Stimulated activated CD4-positive, alpha-beta T cell treated with anti-CD3 and anti-CD28 coated beads, Interleukin-12 subunit alpha, Interleukin-12 subunit beta, amount 100 ng/mL, for 4 hours (primary cell): ENCODE measurements around the gene PGA4.
A peak's percentile ranks its signal among the peaks of the same experiment; 100 is the strongest.
"Not testable (repeated sequence)": the region's sequence is repeated elsewhere in the genome, so short reads cannot be mapped to it uniquely, and the experiment has no call there.

Experiments used
- DNase-seq: peaks from one replicate; pipeline ENCODE4 v3.0.0-alpha.2; 2020

Gene PGA4

DNA sequence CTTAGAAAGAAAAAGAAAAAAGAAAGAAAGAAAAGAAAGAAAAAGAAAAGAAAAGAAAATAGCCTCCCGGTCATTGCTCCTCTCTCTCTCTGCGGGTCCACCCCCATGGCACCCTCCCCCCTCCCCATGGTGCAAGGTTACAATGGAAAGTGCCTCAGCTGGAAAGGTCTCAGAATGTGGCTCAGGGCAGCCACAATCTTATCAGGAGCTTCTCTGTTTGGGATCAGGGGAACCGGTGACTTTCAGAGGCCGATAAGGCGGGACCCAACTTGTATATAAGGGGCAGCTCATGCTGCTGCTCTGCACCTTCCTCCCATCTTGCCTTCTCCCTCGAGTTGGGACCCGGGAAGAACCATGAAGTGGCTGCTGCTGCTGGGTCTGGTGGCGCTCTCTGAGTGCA, at the start of gene PGA4:
Gene PGA4, plus strand, starts transcription at position 301 of the 400 bp plus-strand sequence. Its CDS starts 54 bp downstream, at position 355.
- not testable (repeated sequence) for DNase-seq

- no peak for DNase-seq
These were observed 49.8 kb upstream of the PGA4 start for GRCh38 chr11:61172356-61172755.

- no peak for DNase-seq
These were observed 49.3 kb upstream of the PGA4 start for GRCh38 chr11:61172888-61173287.

DNA sequence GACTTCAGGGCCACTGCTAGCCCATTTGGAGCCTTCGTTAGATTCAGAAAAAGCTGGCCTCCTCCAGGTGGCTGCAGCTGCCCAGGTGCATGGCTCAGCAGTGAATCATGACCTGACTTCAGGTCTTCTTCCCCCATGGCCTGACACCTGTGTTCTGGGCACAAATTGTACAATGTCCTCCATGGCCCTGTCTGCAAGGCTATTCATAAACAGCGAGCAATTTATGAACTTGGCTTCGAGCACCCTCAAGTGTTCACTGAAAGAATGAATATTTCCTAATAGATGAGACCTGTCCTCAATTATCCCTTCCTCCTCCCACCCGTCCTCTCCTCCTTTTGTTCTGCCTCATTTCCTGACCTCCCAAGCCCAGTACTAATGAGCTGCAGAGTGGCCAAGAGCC, 48.7 kb upstream of the PGA4 start:
- DNase-seq = no peak

DNA sequence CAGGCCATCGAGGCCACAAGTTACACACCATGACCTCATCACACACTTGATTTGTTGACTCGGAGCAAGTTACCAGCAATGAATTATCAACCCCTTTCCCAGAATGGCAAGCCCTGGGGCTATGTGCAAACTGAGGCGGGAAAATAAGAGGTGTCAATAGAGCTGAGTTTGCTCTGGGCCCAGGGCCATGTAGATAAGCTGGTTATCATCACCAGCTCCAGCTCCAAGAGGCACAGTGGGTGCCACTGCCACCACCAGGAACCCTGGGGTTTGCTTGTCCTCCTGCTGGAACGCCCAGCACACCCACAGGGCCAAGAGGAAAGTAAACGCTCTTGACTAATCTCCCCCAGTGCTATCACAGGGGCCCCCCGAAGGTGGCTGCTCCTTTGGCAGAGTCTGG, 47.9 kb upstream of the PGA4 start:
- no peak for DNase-seq

GRCh38 chr11:61174949-61175348, 47.2 kb upstream of the PGA4 start:
- no peak for DNase-seq

DNA sequence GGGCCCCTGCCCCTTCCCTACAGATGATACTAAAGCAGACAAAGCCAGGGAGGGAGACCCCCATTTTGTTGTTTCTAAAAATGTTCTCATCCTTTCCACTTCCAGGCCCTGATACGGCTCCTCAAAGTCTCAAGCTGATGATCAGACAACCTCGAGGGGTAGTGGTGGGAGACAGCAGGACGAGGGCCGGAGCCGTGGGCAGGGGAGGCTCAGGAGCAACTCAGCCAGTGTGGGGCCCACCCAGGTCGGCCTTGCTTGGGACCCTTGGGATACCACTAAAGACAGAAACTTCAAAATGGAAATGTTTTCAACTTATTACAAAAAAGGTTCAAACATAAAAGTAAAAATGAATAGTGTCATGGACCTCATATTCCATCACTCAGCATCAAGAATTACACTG, 45.7 kb upstream of the PGA4 start:
- no peak for DNase-seq

DNA sequence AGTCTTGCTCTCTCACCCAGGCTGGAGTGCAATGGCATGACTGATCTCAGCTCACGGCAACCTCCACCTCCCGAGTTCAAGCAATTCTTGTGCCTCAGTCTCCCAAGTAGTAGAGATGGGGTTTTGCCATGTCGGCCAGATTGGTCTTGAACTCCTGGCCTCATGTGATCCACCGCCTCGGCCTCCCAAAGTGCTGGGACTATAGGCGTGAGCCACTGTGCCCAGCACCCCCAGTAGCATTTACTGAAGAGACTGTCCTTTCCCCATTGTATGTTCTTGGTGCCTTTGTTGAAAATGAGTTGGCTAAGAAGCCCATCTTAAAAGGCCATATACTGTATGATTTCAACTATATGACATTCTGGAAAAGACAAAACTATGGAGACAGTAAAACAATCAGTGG, 41.9 kb upstream of the PGA4 start:
- not testable (repeated sequence) for DNase-seq

GRCh38 chr11:61181489-61181888, 40.7 kb upstream of the PGA4 start:
- no peak for DNase-seq

GRCh38 chr11:61183645-61184044, 38.5 kb upstream of the PGA4 start:
- no peak for DNase-seq

- DNase-seq = no peak
These were observed 35.6 kb upstream of the PGA4 start for GRCh38 chr11:61186504-61186903.

DNA sequence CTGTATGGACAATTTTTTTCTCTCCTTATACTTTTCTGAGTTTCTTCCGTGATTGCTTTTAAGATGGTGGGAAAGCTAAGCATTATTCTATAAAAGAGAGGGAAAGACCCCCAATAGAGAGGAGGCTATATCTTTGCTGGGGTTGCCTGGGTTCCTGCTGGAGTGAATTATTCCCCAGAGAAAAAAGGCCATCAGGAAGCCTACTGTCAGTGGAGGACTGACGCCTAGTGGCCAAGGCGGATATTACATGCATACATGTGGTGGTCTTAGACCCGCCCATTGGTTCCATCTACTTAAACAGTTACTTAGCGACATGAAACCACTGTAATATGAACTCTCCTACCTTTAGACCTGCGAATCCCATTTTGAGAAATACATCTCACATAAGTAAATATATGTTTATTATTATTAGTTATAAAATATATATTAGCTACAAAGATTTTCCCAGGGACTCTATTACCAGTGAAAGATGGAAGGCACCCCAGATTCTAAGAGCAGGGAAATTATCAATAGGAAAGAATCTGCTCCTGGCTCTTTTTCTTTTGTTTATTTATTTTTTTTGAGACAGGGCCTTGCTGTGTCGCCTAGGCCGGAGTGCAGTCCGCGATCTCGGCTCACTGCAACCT, 34.5 kb upstream of the PGA4 start:
- DNase-seq = peak; percentile 79

DNA sequence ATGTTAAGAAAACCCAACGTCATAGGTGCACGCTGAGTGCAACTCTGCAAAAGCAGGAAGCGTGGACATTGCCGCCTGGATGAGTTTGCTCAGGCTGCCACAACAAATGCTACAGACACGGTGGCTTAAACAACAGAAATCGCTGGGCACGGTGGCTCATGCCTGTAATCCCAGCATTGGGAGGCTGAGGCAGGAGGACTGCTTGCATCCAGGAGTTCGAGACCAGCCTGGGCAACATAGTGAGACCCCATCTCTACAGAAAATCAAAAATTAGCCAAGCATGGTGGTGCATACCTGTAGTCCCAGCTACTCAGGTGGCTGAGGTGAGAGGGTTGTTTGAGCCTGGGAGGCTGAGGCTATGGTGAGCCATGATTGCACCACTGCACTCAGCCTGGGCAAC, 32.2 kb upstream of the PGA4 start:
- no peak for DNase-seq

DNA sequence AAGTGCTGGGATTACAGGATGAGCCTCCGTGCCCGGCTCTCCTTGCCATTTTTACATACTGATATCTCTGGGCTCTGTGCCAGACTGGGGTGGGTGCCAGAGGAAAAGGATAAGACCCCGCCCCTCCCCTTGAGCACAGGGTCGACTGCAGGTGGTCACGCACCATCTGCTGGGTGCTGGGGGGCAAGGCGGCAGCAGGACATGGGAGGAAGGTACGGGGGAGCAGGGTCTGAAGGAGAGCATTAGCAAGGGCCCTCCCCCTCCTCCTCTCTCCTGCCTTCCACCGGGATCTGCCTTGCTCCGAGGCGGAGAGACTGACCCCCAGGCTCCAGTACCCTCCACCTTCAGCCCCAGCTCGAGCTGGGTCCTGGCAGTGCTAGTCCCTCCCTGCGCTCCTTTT, 28.6 kb upstream of the PGA4 start:
- no peak for DNase-seq

GRCh38 chr11:61194169-61194671, 27.9 kb upstream of the PGA4 start:
- no peak for DNase-seq

GRCh38 chr11:61194981-61195695, 27.0 kb upstream of the PGA4 start:
- DNase-seq = no peak

DNA sequence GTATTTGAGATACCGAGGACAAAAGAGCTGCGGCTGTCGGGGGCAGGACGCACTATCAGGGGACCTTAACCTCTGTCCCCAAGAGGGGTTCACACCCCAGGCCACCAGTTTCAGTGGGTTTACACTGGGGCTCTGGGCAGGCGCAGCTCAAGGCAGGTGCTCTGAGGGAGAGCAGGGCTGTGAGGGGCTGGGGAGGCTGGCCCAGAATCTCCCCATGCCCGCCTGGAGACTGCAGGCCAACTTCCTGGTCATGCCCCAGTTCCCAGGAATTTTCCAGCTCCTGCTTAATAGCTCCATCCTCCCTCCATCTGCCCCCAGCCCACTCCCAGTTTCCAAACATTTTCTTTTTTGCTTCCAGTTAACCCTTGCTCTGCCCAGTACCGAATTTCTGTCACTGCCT, 26.4 kb upstream of the PGA4 start:
- DNase-seq = no peak

- no peak for DNase-seq
These were observed 23.8 kb upstream of the PGA4 start for GRCh38 chr11:61198361-61198760.

DNA sequence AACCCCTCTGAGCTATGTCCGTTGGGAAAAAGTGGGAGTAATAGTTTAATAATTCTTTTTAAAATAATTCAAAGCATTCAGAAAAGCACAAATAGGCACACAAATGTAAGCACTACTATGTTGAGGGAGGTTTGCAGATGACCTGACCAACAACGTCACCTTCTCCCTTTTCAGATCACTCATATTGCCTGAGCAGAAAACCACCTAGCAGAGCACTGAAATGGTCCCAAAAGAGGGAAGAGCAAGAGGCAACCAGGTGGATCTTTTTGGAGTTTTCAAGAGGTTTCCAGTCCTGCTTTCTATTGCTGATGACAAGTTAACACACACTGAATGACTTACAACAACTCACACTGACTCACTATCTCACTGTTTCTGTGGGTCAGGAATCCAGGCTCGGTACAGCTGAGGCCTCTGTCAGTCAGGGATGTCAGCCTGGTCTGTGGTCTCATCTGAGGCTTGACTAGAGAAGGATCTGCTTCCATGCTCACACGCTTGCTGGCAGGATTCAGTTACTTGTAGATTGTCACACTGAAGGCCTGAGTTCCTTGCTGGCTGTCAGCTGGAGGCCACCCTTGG, 23.1 kb upstream of the PGA4 start:
- no peak for DNase-seq

DNA sequence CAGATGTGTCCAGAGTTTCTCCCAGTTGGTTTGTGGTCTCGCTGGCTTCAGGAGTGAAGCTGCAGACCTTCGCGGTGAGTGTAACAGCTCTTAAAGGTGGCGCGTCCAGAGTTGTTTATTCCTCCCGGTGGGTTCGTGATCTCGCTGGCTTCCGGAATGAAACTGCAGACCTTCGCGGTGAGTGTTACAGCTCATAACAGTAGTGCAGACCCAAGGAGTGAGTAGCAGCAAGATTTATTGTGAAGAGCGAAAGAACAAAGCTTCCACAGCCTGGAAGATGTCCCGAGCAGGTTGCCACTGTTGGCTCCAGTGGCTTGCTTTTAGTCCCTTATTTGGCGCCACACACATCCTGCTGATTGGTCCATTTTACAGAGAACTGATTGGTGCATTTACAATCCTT, 20.7 kb upstream of the PGA4 start:
- DNase-seq = no peak

DNA sequence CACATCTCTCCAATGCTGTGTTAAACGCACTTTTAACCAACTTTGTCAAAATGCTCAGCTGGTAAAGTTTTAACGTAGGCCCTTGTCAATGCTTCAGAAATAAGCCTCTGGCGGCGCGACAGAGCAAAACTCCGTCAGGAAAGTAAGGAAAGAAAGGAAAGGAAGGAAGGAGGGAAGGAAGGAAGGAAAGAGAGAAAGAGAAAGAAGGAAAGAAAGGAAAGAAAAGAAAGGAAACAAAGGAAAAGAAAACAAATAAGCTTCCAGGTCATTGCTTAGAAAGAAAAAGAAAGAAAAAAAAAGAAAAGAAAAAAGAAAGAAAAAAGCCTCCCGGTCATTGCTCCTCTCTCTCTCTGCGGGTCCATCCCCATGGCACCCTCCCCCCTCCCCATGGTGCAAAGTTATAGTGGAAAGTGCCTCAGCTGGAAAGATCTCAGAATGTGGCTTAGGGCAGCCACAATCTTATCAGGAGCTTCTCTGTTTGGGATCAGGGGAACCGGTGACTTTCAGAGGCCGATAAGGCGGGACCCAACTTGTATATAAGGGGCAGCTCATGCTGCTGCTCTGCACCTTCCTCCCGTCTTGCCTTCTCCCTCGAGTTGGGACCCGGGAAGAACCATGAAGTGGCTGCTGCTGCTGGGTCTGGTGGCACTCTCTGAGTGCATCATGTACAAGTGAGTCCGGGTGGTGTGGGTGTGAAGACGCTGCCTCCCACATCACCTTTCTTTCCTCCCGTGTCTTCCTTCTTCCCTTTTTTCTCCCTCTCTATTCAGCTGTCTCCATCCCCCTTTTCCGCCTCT, 19.0 kb upstream of the PGA4 start, which contains the start of gene PGA3:
Gene PGA3, plus strand, starts transcription at position 566 of the 797 bp plus-strand sequence. Its CDS starts 50 bp downstream, at position 616.
- not testable (repeated sequence) for DNase-seq

- DNase-seq = not testable (repeated sequence)
These were observed 18.3 kb upstream of the PGA4 start for GRCh38 chr11:61203873-61204272.

GRCh38 chr11:61204502-61205059, 17.6 kb upstream of the PGA4 start:
- DNase-seq = not testable (repeated sequence)
